Left colon (tissue), 2 donors: Measurements from ENCODE around the gene FAM53B. TPM values are rescaled to one million over a fixed set of nuclear protein-coding genes. Genes with fewer than 3 reads are reported as not detected.
"Not testable (repeated sequence)": the region's sequence is repeated elsewhere in the genome, so short reads cannot be mapped to it uniquely, and the experiment has no call there.

Experiments used
- ATAC-seq: fragments of 200-7000 bp; cut with Tn5 transposase; one replicate; pipeline ENCODE4 v1.9.1; 2020; ENCODE audit warnings: mild to moderate bottlenecking, moderate library complexity
- DNase-seq, 2 donors: peaks; one replicate each; pipeline ENCODE4 v3.0.0-alpha.2; 2020
- intact Hi-C, 2 donors: fragments of 100-400 bp; cut with DNase I in 1 of 2; cut with micrococcal nuclease in 1 of 2; formaldehyde crosslinking; loops; one replicate each; pipeline versions ENCODE4 v1.11.2 to v1.14.0; 2022; cut with DNase I, micrococcal nuclease
- total RNA-seq, 2 donors: library from RNA; stranded (reverse); fragmentation: NEBNext Ultra II Directional; extraction: Animal tissue kit (Norgen Biotek cat#: 25700); gene quantifications; one replicate each; pipeline ENCODE4 v1.2.1, GENCODE V29; 2021
- donor health status: DM: no; HTN: no; CAD: no.
- donor health status: DM: yes; HTN: yes; CAD: no.

FAM53B gene
- total RNA-seq, 2 donors from 2014 or later: 31.6 to 48.0 TPM

- intact Hi-C loops: no loop called here
- no peak for ATAC-seq
- no peak for DNase-seq
Observed at GRCh38 chr10:124614003-124614659, 130.0 kb downstream of the FAM53B start.

GRCh38 chr10:124612611-124613498 lies 131.3 kb downstream of the FAM53B start:
- DNase-seq (no peak), ATAC-seq (peak; percentile 7)
- intact Hi-C loops: no loop called here

- no peak for ATAC-seq
- intact Hi-C loops: no loop called here
- DNase-seq: no peak
Observed at GRCh38 chr10:124611738-124612137, 132.4 kb downstream of the FAM53B start.

- intact Hi-C loops, ATAC-seq: not testable (repeated sequence)
Observed at GRCh38 chr10:124610851-124611250, 133.3 kb downstream of the FAM53B start.

GRCh38 chr10:124610186-124610585 lies 134.0 kb downstream of the FAM53B start:
- intact Hi-C loops, DNase-seq, ATAC-seq: not testable (repeated sequence)

More at GRCh38 chr10:124610851-124611250, 133.3 kb downstream of the FAM53B start:
- DNase-seq: not testable (repeated sequence)

- intact Hi-C loops: no loop called here
- no peak for ATAC-seq
- DNase-seq: no peak
Observed at GRCh38 chr10:124609698-124610097, 134.5 kb downstream of the FAM53B start.

- intact Hi-C loops: no loop called here
- ATAC-seq: no peak
- no peak for DNase-seq
Observed at GRCh38 chr10:124608093-124608721, 136.0 kb downstream of the FAM53B start.

GRCh38 chr10:124607693-124608092 lies 136.5 kb downstream of the FAM53B start:
- DNase-seq (no peak), ATAC-seq (no peak)
- intact Hi-C loops: no loop called here

GRCh38 chr10:124606822-124607221 lies 137.4 kb downstream of the FAM53B start:
- ATAC-seq: peak; percentile 6
- no peak for DNase-seq
- intact Hi-C loops: no loop called here

GRCh38 chr10:124605856-124606812 lies 138.0 kb downstream of the FAM53B start:
- DNase-seq: no peak

GRCh38 chr10:124605481-124605855 lies 138.7 kb downstream of the FAM53B start:
- ATAC-seq (no peak), DNase-seq (no peak)
- intact Hi-C loops: no loop called here

More at GRCh38 chr10:124605856-124606812, 138.0 kb downstream of the FAM53B start:
- intact Hi-C loops: no loop called here
- ATAC-seq: no peak

- DNase-seq (no peak), ATAC-seq (no peak)
- intact Hi-C loops: no loop called here
Observed at GRCh38 chr10:124605001-124605370, 139.2 kb downstream of the FAM53B start.

- intact Hi-C loops: no loop called here
- ATAC-seq: no peak
- DNase-seq: no peak
Observed at GRCh38 chr10:124604214-124605000, 139.8 kb downstream of the FAM53B start.

- ATAC-seq: no peak
- DNase-seq: peak in 1 of 2 donors; percentile 2
- intact Hi-C loops: no loop called here
Observed at GRCh38 chr10:124603376-124604213, 140.6 kb downstream of the FAM53B start.

GRCh38 chr10:124602646-124603365 lies 141.4 kb downstream of the FAM53B start:
- DNase-seq (peak in 1 of 2 donors; percentile 9), ATAC-seq (no peak)
- intact Hi-C loops: no loop called here

- ATAC-seq: no peak
- intact Hi-C loops: no loop called here
- DNase-seq: peak in 1 of 2 donors; percentile 4
Observed at GRCh38 chr10:124602121-124602561, 142.0 kb downstream of the FAM53B start.
